Subcutaneous adipose tissue (tissue), 4 donors: ENCODE results near the gene CTDSPL. TPM values are rescaled to one million over a fixed set of nuclear protein-coding genes. Genes with fewer than 3 reads are reported as not detected.

ENCODE experiments used
- total RNA-seq, 4 donors: library from RNA; depleted of rRNA; stranded (reverse); fragments of >200 nt; gene quantifications; one replicate each; pipeline ENCODE4 v1.1.0, GENCODE V29; 2016
- TF ChIP-seq, protein P1 (sequence below): fragments of 450-650 bp; IDR thresholded peaks from one replicate; pipeline ENCODE4 v1.5.1; 2016; ENCODE audit warnings: low read depth, mild to moderate bottlenecking, control low read depth, antibody characterized with exemption, moderate library complexity

The CTDSPL gene
- total RNA-seq, 4 donors from 2014 or later: 29.0 to 34.8 (median 30.1) TPM

GRCh38 chr3:37957539-37957936, 95.9 kb downstream of the CTDSPL start:
- TF ChIP-seq, protein P1, sequence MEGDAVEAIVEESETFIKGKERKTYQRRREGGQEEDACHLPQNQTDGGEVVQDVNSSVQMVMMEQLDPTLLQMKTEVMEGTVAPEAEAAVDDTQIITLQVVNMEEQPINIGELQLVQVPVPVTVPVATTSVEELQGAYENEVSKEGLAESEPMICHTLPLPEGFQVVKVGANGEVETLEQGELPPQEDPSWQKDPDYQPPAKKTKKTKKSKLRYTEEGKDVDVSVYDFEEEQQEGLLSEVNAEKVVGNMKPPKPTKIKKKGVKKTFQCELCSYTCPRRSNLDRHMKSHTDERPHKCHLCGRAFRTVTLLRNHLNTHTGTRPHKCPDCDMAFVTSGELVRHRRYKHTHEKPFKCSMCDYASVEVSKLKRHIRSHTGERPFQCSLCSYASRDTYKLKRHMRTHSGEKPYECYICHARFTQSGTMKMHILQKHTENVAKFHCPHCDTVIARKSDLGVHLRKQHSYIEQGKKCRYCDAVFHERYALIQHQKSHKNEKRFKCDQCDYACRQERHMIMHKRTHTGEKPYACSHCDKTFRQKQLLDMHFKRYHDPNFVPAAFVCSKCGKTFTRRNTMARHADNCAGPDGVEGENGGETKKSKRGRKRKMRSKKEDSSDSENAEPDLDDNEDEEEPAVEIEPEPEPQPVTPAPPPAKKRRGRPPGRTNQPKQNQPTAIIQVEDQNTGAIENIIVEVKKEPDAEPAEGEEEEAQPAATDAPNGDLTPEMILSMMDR: no peak

DNA sequence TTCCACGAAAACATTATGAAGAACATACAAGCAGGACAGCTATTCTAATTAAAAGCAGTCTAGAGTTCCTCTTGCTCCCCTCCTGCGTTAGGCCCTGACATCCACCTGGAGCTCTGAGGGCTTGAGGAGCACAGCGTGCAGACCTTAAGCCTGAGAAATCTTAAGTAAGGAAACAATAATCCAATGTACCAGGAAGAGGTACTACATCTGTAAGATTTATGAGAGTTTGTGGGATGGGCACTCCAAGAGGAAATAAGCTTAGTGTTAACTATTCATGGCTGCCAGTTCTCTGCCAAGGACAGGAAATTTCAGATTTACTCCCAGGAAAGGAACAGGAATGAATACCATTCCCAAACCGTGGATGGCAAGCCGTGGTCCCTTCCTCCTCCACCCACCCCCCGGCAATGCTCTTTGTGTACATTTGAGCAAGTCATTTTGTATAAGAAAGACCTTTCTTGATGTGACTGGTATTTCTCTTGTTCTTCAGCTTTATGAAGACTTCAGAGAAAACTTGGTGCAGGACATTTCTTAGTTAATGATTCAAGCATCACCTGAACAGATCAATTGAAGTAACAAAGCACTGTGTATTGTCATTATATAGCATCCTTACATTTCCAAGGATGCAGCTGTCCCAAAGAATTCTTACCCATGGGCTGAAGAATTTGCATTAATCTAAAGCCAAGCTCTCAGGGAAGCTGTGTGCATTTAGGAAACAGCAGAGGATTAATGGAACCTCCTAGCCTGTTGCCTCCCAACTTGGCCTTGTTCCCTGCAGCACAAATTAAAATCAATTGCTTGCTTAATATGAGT, 100.1 kb downstream of the CTDSPL start:
- TF ChIP-seq, protein P1: no peak

DNA sequence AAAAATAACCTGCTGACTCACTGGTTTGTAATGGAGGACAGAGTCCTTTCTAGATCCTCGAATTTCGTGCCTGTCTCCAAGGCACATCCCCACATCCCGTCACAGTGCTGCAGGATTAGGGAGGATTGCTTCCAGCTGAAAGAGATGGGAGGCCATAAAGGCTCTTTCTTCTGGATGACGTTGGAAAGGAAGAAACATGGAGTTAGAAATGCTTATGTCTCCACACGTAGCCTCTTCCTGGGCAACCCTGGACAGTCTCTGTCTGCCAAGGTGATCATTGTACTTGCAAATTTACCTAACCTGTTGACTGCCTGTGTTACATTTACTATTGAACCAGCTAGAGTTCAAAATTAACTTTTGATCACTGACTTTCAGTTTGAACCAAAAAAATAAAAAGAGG, 101.3 kb downstream of the CTDSPL start:
- TF ChIP-seq, protein P1: no peak

DNA sequence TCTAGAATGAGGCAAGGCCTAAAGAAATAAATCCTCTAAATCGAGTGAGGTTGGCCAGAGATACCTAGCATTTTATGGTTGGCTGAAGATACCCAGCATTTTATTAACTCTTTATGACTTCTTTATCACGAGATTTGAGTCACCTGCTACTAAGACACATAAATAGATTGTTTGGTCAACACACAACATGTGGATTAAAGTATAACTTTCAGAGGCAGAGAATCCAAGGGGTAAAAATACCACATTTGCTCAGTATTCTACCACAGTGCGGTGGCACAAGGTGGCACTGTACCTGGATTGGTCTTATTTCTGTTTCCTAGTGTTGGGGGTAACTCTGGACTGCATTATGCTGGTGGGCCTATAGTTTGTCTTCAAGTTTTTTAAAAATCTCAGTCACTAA, 102.0 kb downstream of the CTDSPL start:
- TF ChIP-seq, protein P1: no peak

- TF ChIP-seq, protein P1: no peak
Measured at GRCh38 chr3:37964146-37964545, 102.5 kb downstream of the CTDSPL start.

DNA sequence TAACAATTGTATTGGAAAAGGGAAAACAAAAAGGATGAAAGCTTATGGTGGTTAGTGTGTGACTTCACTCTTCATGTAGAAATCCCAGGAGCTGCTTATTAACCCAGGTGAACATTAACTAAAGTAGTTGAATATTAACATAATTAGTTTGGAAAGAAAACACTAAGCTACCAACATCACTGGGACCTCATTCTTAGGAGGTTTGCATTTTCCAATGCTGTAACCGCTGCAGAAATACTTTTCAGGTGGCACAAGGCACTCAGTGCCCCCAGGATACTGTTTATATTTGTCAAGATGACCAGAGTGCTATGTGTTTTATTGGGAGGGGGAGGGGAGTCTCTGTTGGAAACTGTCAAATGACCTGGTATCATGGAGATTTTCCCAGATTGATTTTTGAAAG, 103.0 kb downstream of the CTDSPL start:
- TF ChIP-seq, protein P1: no peak

DNA sequence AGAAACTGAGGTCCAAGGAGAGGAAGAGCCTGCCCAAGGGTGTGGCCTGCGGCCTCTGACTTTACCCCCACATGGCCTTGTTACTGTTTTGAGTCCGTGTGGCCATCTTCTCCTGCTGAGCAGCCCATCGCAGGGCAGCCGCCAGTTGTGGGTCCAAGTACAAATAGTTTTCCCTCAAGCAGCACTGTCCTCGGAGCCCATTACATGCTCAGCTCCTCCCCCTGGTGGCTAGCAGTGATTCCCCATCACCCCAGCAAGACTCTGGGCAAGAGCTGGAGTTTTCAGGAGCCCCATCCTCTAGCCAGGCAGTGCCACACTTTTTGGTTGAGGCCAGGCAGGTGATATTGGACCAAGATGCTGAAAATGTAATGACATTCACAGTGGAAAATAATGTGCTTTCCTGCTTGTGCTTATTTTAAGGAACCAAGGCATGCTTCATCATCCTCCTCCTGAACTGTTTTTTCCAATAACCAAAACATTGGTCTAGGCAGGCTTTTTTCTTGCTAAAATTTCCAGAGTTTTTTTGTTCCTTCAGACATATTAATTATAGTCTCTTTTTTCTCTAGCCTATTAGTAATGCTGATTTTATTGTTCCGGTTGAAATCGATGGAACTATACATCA, 105.7 kb downstream of the CTDSPL start:
- TF ChIP-seq, protein P1: no peak
